ENCODE results near the gene RHOG.

Gene RHOG

GRCh38 chr11:3854660-3854976, 13.9 kb upstream of the RHOG start:
- Mint-ChIP-seq H3K9me3 (no peaks in the 10 kb centered on the region), H3K27me3 (no peaks in the 10 kb centered on the region), H3K4me1 (ENCODE audit: low read depth) (peaks cover 56% of the 10 kb centered on the region), H3K27ac (peak overlapping the region; percentile 99), H3K36me3 (ENCODE audit: low read depth) (peaks cover 10% of the 10 kb centered on the region), H3K4me3 (peak overlapping the region; percentile 100)
- intact Hi-C loops (cut with micrococcal nuclease), result loop anchor here (1.0 to 10.0 kb wide), 3 partner anchors 14 to 218 kb away; partner anchors contain the start of gene RHOG

DNA sequence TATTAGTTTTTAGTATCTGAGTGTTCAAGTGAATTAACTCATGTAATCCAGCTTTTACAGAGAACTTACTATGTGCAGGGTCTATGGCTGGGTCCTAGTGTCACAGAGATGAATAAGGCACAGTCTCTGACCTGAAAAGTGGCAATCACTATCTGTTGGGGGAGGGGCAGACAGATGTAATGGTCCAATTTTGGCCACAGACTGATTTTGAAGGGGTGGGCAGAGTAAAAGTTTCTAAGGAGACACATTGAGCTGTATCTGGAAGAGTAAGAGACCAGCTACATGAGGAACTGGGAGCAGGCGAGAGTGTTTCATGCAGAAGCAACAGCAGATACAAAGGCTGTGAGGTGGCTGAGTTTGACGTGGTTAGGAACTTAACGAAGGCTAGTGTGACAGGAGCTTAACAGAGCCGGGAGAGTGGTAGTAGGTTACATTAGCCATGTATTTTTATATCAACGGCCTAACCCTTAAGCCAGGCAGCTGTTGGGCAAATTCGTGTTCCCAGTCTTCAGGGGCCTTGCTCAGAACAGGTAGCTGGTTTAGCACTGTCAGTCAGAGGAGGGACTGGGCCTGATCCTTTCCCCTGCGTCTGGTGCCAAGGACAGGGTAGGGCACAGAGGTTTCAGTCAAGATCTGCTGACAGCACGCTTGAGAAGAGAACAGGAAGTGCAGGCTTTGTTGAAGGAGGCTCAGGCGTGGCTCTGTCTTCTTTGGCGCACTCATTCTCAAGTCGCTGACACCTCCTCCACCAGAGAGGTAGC, 13.3 kb upstream of the RHOG start:
- Mint-ChIP-seq H3K9me3 (no peaks in the 10 kb centered on the region), H3K36me3 (ENCODE audit: low read depth) (peaks cover 10% of the 10 kb centered on the region), H3K27me3 (no peaks in the 10 kb centered on the region), H3K4me3 (peak overlapping the region; percentile 100), H3K27ac (peak overlapping the region; percentile 99), H3K4me1 (ENCODE audit: low read depth) (peaks cover 53% of the 10 kb centered on the region)
- intact Hi-C loops (cut with micrococcal nuclease), result loop anchor here (1.0 to 10.0 kb wide), 3 partner anchors 13 to 218 kb away; partner anchors contain the start of gene RHOG

DNA sequence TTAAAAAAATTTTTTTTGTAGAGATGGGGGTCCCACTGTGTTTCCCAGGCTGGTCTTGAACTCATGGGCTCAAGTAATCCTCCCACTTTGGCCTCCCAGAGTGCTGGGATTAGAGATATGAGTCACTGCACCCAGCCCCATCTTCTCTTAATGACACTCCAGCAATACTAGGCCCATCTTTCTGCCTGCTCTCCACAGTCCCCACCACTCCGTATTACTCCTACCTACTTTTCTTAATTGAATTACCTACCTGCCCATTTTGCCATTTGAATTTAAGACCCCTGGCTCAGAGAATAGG, 12.7 kb upstream of the RHOG start:
- Mint-ChIP-seq H3K27me3 (no peaks in the 10 kb centered on the region), H3K9me3 (no peaks in the 10 kb centered on the region), H3K27ac (peak overlapping the region; percentile 99), H3K4me3 (no peak overlapping the region), H3K4me1 (ENCODE audit: low read depth) (peaks cover 49% of the 10 kb centered on the region), H3K36me3 (ENCODE audit: low read depth) (peaks cover 10% of the 10 kb centered on the region)
- intact Hi-C loops (cut with micrococcal nuclease), result loop anchor here (10.0 kb wide), 1 partner anchor 101 kb away; no protein-coding TSS in a partner anchor

GRCh38 chr11:3849297-3849874, 8.6 kb upstream of the RHOG start:
- Mint-ChIP-seq H3K36me3 (ENCODE audit: low read depth) (no peaks in the 10 kb centered on the region), H3K27ac (no peak overlapping the region), H3K4me1 (ENCODE audit: low read depth) (peaks cover 30% of the 10 kb centered on the region), H3K4me3 (no peak overlapping the region), H3K27me3 (no peaks in the 10 kb centered on the region), H3K9me3 (no peaks in the 10 kb centered on the region)
- intact Hi-C loops (cut with micrococcal nuclease), result loop anchor here (1.0 kb wide), 1 partner anchor 223 kb away; no protein-coding TSS in a partner anchor

- H3K4me1 Mint-ChIP-seq (ENCODE audit: low read depth), result peaks cover 18% of the 10 kb centered on the region
- H3K27me3 Mint-ChIP-seq, result no peaks in the 10 kb centered on the region
- intact Hi-C loops (cut with micrococcal nuclease), result no loop called here
- H3K4me3 Mint-ChIP-seq, result no peak overlapping the region
- H3K9me3 Mint-ChIP-seq, result no peaks in the 10 kb centered on the region
- peaks cover under 1% of the 10 kb centered on the region for H3K36me3 Mint-ChIP-seq (ENCODE audit: low read depth)
- peak overlapping the region; percentile 71 for H3K27ac Mint-ChIP-seq
Observed at GRCh38 chr11:3845670-3846069, 4.9 kb upstream of the RHOG start.

DNA sequence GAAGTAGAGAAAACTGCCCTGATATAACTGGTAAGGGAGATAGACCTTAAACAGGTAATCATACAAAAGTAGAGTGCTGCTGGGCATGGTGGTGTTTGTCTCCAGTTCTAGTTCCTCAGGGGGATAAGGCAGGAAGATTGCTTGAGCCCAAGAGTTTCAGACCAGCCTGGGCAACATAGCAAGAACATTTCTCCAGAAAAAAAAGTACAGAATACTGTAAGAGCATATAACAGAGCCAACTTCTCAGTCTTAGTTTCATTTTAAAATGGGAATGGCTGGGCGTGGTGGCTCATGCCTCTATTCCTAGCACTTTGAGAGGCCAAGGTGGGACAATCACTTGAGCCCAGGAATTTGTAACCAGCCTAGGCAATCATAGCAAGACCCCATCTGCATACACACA, 4.5 kb upstream of the RHOG start:
- no peaks in the 10 kb centered on the region for H3K9me3 Mint-ChIP-seq
- peaks cover 18% of the 10 kb centered on the region for H3K4me1 Mint-ChIP-seq (ENCODE audit: low read depth)
- H3K27me3 Mint-ChIP-seq, result no peaks in the 10 kb centered on the region
- intact Hi-C loops (cut with micrococcal nuclease), result no loop called here
- no peak overlapping the region for H3K4me3 Mint-ChIP-seq
- H3K36me3 Mint-ChIP-seq (ENCODE audit: low read depth), result peaks cover 5% of the 10 kb centered on the region
- H3K27ac Mint-ChIP-seq, result no peak overlapping the region

- no peaks in the 10 kb centered on the region for H3K9me3 Mint-ChIP-seq
- no peak overlapping the region for H3K4me3 Mint-ChIP-seq
- H3K27ac Mint-ChIP-seq, result no peak overlapping the region
- H3K36me3 Mint-ChIP-seq (ENCODE audit: low read depth), result peaks cover 24% of the 10 kb centered on the region
- H3K4me1 Mint-ChIP-seq (ENCODE audit: low read depth), result peaks cover 31% of the 10 kb centered on the region
- intact Hi-C loops (cut with micrococcal nuclease), result no loop called here
- H3K27me3 Mint-ChIP-seq, result no peaks in the 10 kb centered on the region
Observed at GRCh38 chr11:3843326-3843725, 2.6 kb upstream of the RHOG start.

- no peaks in the 10 kb centered on the region for H3K9me3 Mint-ChIP-seq
- H3K4me3 Mint-ChIP-seq, result peak overlapping the region; percentile 91
- intact Hi-C loops (cut with micrococcal nuclease), result loop anchor here (2.0 kb wide), 2 partner anchors 13 to 17 kb away; partner anchors contain the start of gene STIM1
- H3K36me3 Mint-ChIP-seq (ENCODE audit: low read depth), result peaks cover 37% of the 10 kb centered on the region
- H3K27me3 Mint-ChIP-seq, result no peaks in the 10 kb centered on the region
- H3K27ac Mint-ChIP-seq, result peak overlapping the region; percentile 100
- peaks cover 48% of the 10 kb centered on the region for H3K4me1 Mint-ChIP-seq (ENCODE audit: low read depth)
Observed at GRCh38 chr11:3841426-3842350, 929 bp upstream of the RHOG start.

- intact Hi-C loops (cut with micrococcal nuclease), result loop anchor here (2.0 kb wide), 2 partner anchors 15 kb away; partner anchors contain the start of gene STIM1
- peaks cover 55% of the 10 kb centered on the region for H3K4me1 Mint-ChIP-seq (ENCODE audit: low read depth)
- H3K36me3 Mint-ChIP-seq (ENCODE audit: low read depth), result peaks cover 51% of the 10 kb centered on the region
- H3K27me3 Mint-ChIP-seq, result no peaks in the 10 kb centered on the region
- no peaks in the 10 kb centered on the region for H3K9me3 Mint-ChIP-seq
- H3K4me3 Mint-ChIP-seq, result peak overlapping the region; percentile 91
- H3K27ac Mint-ChIP-seq, result peak overlapping the region; percentile 100
Observed at GRCh38 chr11:3840004-3840869, 522 bp downstream of the RHOG start.

DNA sequence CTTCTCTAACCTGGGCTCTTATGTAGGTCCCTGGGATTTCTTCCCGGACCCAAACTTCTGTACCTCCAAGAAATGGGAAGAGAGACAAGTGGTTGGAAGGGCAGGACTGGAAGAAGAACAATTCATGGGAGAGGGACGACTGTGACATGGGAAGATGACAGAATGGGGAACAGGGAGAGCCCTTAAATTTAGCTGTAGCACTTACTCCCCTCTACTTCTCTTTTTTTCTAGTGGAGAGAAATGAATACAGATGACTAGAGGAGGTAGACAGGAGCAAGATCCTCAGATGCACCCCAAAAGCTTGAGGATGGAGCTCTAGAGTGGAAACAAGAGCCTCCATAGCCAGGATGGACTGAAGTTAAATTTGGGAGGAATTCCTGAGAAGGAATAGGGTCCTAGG, 2.3 kb downstream of the RHOG start:
- Mint-ChIP-seq H3K27ac (peak overlapping the region; percentile 100), H3K36me3 (ENCODE audit: low read depth) (peaks cover 68% of the 10 kb centered on the region), H3K4me3 (peak overlapping the region; percentile 91), H3K27me3 (no peaks in the 10 kb centered on the region), H3K4me1 (ENCODE audit: low read depth) (peaks cover 66% of the 10 kb centered on the region), H3K9me3 (no peaks in the 10 kb centered on the region)
- intact Hi-C loops (cut with micrococcal nuclease), result no loop called here

DNA sequence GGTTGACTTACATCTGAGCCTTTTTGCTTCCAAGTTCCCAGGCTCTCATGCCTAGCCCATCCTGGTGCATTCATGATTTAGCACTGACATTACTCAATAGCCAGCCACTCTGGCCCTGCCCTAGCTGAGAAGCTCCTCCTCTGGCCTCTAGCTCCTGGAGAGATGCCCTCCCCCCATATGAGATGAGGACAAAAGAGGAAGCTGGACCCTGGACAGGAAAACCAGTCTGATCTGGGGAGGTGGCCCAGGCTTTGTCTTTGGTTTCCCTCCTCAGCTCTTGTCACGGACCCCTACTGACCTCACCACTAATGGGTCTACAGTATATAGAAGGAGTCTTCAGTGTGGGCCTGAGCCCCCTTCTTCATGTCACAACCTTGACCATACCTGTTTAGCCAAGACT, 3.0 kb downstream of the RHOG start:
- intact Hi-C loops (cut with micrococcal nuclease), result no loop called here
- Mint-ChIP-seq H3K4me3 (peak overlapping the region; percentile 91), H3K4me1 (ENCODE audit: low read depth) (peaks cover 73% of the 10 kb centered on the region), H3K27ac (peak overlapping the region; percentile 100), H3K36me3 (ENCODE audit: low read depth) (peaks cover 75% of the 10 kb centered on the region), H3K27me3 (no peaks in the 10 kb centered on the region), H3K9me3 (no peaks in the 10 kb centered on the region)

DNA sequence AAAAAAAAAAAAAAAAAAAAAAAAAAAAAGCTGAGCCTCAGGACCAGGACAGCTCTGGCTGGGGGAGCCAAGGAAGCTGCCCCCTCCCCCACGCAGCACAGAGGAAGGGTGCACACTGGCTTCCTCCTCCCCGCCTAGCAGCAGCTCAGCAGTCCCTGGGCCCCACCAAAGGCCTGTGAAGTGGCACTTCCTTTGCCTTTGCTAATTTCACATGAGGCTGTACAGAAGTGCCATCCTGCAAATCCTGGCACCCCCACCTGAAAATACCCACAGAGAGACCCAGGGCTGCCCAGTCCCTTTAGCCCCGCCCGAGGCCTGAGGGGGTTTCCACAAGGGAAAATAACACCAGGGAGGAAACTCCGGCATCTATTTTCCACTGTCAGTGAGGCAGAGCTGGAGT, 3.9 kb downstream of the RHOG start:
- intact Hi-C loops (cut with micrococcal nuclease), result no loop called here
- H3K4me1 Mint-ChIP-seq (ENCODE audit: low read depth), result peaks cover 82% of the 10 kb centered on the region
- H3K27me3 Mint-ChIP-seq, result no peaks in the 10 kb centered on the region
- H3K27ac Mint-ChIP-seq, result peak overlapping the region; percentile 100
- H3K36me3 Mint-ChIP-seq (ENCODE audit: low read depth), result peaks cover 84% of the 10 kb centered on the region
- no peaks in the 10 kb centered on the region for H3K9me3 Mint-ChIP-seq
- H3K4me3 Mint-ChIP-seq, result peak overlapping the region; percentile 91

GRCh38 chr11:3835751-3836150, 5.0 kb downstream of the RHOG start:
- peaks cover 93% of the 10 kb centered on the region for H3K4me1 Mint-ChIP-seq (ENCODE audit: low read depth)
- H3K9me3 Mint-ChIP-seq, result no peaks in the 10 kb centered on the region
- H3K4me3 Mint-ChIP-seq, result peak overlapping the region; percentile 66
- H3K36me3 Mint-ChIP-seq (ENCODE audit: low read depth), result peaks cover 95% of the 10 kb centered on the region
- intact Hi-C loops (cut with micrococcal nuclease), result no loop called here
- H3K27ac Mint-ChIP-seq, result peak overlapping the region; percentile 100
- no peaks in the 10 kb centered on the region for H3K27me3 Mint-ChIP-seq

All from dendritic cell treated with granulocyte-macrophage colony-stimulating factor and Interleukin-4, amounts not matched to agents 40 ng/mL and 50 ng/mL, for 4 days (primary cell).